SK-N-SH (cell line): Measurements from ENCODE around the gene HAGHL.
"Not testable (repeated sequence)": the region's sequence is repeated elsewhere in the genome, so short reads cannot be mapped to it uniquely, and the experiment has no call there.

ENCODE experiments used
- MAX ChIP-seq: IDR thresholded peaks from 2 replicates; pipeline ENCODE4 v1.4.0; 2012; ENCODE audit warnings: low read depth
- MXI1 ChIP-seq: IDR thresholded peaks from 2 replicates; pipeline ENCODE4 v1.6.1; 2012; ENCODE audit warnings: mild to moderate bottlenecking, low read depth, low read length, improper control_type of control experiment

GRCh38 chr16:742894-743293 lies 16.0 kb downstream of the HAGHL start:
- TF ChIP-seq MXI1, MAX: not testable (repeated sequence)
